Stimulated activated CD8-positive, alpha-beta memory T cell treated with anti-CD3 and anti-CD28 coated beads, Interleukin-4, amount 100 ng/mL, for 24 hours (primary cell): Measurements from ENCODE around the gene ING3.
"Not testable (repeated sequence)": the region's sequence is repeated elsewhere in the genome, so short reads cannot be mapped to it uniquely, and the experiment has no call there.

Experiments
- DNase-seq: peaks from one replicate; pipeline ENCODE4 v3.0.0-alpha.2; 2020; ENCODE audit warnings: low read depth

The ING3 gene

GRCh38 chr7:120951309-120951699 is 727 bp downstream of the ING3 start:
- DNase-seq: no peak

GRCh38 chr7:120951826-120952225 is 1.2 kb downstream of the ING3 start:
- no peak for DNase-seq

GRCh38 chr7:120955577-120956149 is 5.1 kb downstream of the ING3 start:
- no peak for DNase-seq

GRCh38 chr7:120959929-120960484 is 9.4 kb downstream of the ING3 start:
- no peak for DNase-seq

- no peak for DNase-seq
Measured at GRCh38 chr7:120960714-120961113, 10.1 kb downstream of the ING3 start.

- no peak for DNase-seq
Measured at GRCh38 chr7:120961638-120962173, 11.1 kb downstream of the ING3 start.

- no peak for DNase-seq
Measured at GRCh38 chr7:120964088-120964487, 13.5 kb downstream of the ING3 start.

- DNase-seq: no peak
Measured at GRCh38 chr7:120966961-120967360, 16.4 kb downstream of the ING3 start.

GRCh38 chr7:120973849-120974248 is 23.3 kb downstream of the ING3 start:
- no peak for DNase-seq

GRCh38 chr7:120979765-120980499 is 29.4 kb downstream of the ING3 start:
- DNase-seq: no peak

- no peak for DNase-seq
Measured at GRCh38 chr7:120981117-120981516, 30.5 kb downstream of the ING3 start.

GRCh38 chr7:120981888-120982615 is 31.5 kb downstream of the ING3 start:
- DNase-seq: no peak

- not testable (repeated sequence) for DNase-seq
Measured at GRCh38 chr7:120983592-120983991, 33.0 kb downstream of the ING3 start.

GRCh38 chr7:120984406-120984805 is 33.8 kb downstream of the ING3 start:
- DNase-seq: no peak

GRCh38 chr7:120985130-120985758 is 34.7 kb downstream of the ING3 start:
- no peak for DNase-seq

GRCh38 chr7:120985839-120986238 is 35.3 kb downstream of the ING3 start:
- DNase-seq: no peak

- DNase-seq: no peak
Measured at GRCh38 chr7:120986650-120987049, 36.1 kb downstream of the ING3 start.

- no peak for DNase-seq
Measured at GRCh38 chr7:120987280-120987679, 36.7 kb downstream of the ING3 start.

- DNase-seq: peak; percentile 70
Measured at GRCh38 chr7:120987683-120988590, 37.4 kb downstream of the ING3 start.

- DNase-seq: peak; percentile 19
Measured at GRCh38 chr7:120988591-120989256, 38.1 kb downstream of the ING3 start, which contains the start of gene CPED1. Gene CPED1, plus strand, starts transcription at chr7:120988711. Its CDS starts 911 bp downstream, at chr7:120989622.
